K562 (cell line): Measurements from ENCODE around the gene HSF5.

Experiments used
- CTCF ChIP-seq, 3 experiments: IDR thresholded peaks in 2 of 3; conservative IDR thresholded peaks in 1 of 3; 2 replicates each; pipeline ENCODE4 v1.5.1; 2011 to 2012; ENCODE audit warnings: low read length in 3 of 3, mild to moderate bottlenecking in 3 of 3, control low read depth in 2 of 3, improper control_type of control experiment in 1 of 3, inconsistent platforms in 1 of 3, low read depth in 1 of 3, mixed read lengths in 1 of 3, moderate library complexity in 1 of 3; ENCODE audit not compliant: insufficient read depth in 2 of 3
- ERF ChIP-seq: fragments of 450-650 bp; formaldehyde crosslinking; IDR thresholded peaks from 2 replicates; pipeline ENCODE4 v1.4.0; 2020; ENCODE audit warnings: mild to moderate bottlenecking, mixed read lengths
- HMG20B ChIP-seq: fragments of 250-450 bp; sonication (Bioruptor Pico); IDR thresholded peaks from 2 replicates; pipeline ENCODE4 v1.5.0; 2021; ENCODE audit warnings: mild to moderate bottlenecking
- JUN ChIP-seq, 2 experiments: sonication (generic) in 1 of 2; formaldehyde crosslinking in 1 of 2; IDR thresholded peaks; 2 replicates each; pipeline versions ENCODE4 v1.6.1 to v1.8.0; 2012 to 2022; ENCODE audit warnings: borderline replicate concordance in 2 of 2, mild to moderate bottlenecking in 2 of 2, improper control_type of control experiment in 1 of 2, low read depth in 1 of 2, low read length in 1 of 2, missing genetic modification reagents in 1 of 2
- MYBL2 ChIP-seq, 2 experiments: fragments of 450-650 bp in 1 of 2; sonication (generic) in 1 of 2; formaldehyde crosslinking in 1 of 2; IDR thresholded peaks; 2 replicates each; pipeline versions ENCODE4 v1.6.1 to v1.8.1; 2017 to 2022; ENCODE audit warnings: borderline replicate concordance in 1 of 2, inconsistent platforms in 1 of 2, low read depth in 1 of 2, mild to moderate bottlenecking in 1 of 2, missing genetic modification reagents in 1 of 2, moderate library complexity in 1 of 2
- NKRF ChIP-seq: fragments of 450-650 bp; IDR thresholded peaks from 2 replicates; pipeline ENCODE4 v1.6.1; 2016; ENCODE audit warnings: borderline replicate concordance
- PREB ChIP-seq: sonication (generic); formaldehyde crosslinking; IDR thresholded peaks from 2 replicates; pipeline ENCODE4 v1.8.1; 2023; ENCODE audit warnings: mild to moderate bottlenecking, missing genetic modification reagents
- RB1 ChIP-seq: fragments of 450-650 bp; IDR thresholded peaks from 2 replicates; pipeline ENCODE4 v1.6.1; 2017; ENCODE audit warnings: low read depth, mild to moderate bottlenecking
- RBM14 ChIP-seq: fragments of 200-400 bp; formaldehyde crosslinking; IDR thresholded peaks from 2 replicates; pipeline ENCODE4 v1.6.1; 2018; ENCODE audit warnings: low read depth, mild to moderate bottlenecking, low read length, moderate library complexity, borderline replicate concordance; ENCODE audit not compliant: insufficient read depth
- REST ChIP-seq, 2 experiments: fragments of 450-650 bp; formaldehyde crosslinking in 1 of 2; IDR thresholded peaks; 2 replicates each; pipeline versions ENCODE4 v1.4.0 to v1.6.1; 2014 to 2020; ENCODE audit warnings: mild to moderate bottlenecking in 2 of 2, borderline replicate concordance in 1 of 2, low read depth in 1 of 2
- ZBTB7A ChIP-seq: IDR thresholded peaks from 2 replicates; pipeline ENCODE4 v1.6.1; 2011; ENCODE audit warnings: low read depth, mild to moderate bottlenecking, low read length, moderate library complexity, borderline replicate concordance; ENCODE audit not compliant: control insufficient read depth
- ZNF146 ChIP-seq: IDR thresholded peaks from one replicate; pipeline ENCODE4 v1.6.1; 2018; ENCODE audit warnings: missing compliant biosample characterization; ENCODE audit not compliant: unreplicated experiment
- ZNF408 ChIP-seq: fragments of 250-450 bp; sonication (Bioruptor Pico); IDR thresholded peaks from 2 replicates; pipeline ENCODE4 v1.4.0; 2020; ENCODE audit warnings: low read depth, mild to moderate bottlenecking, moderate library complexity
- ZNF449 ChIP-seq: fragments of 250-450 bp; sonication (Bioruptor Pico); IDR thresholded peaks from 2 replicates; pipeline ENCODE4 v1.8.0; 2022; ENCODE audit warnings: moderate library complexity, mild to moderate bottlenecking, inconsistent platforms

- TF ChIP-seq CTCF (IDR thresholded peaks at IDR 0.05 in 2 of 3, conservative IDR thresholded peaks at IDR 0.05 in 1 of 3; ENCODE audit: insufficient read depth in 2 of 3, low read depth in 1 of 3, low read length in 3 of 3): no peak
- no peak for TF ChIP-seq MYBL2 (IDR thresholded peaks at IDR 0.05; ENCODE audit: low read depth)
- no peak for TF ChIP-seq MYBL2 (CRISPR knock-in tag; IDR thresholded peaks at IDR 0.05; ENCODE audit: borderline replicate concordance)
- TF ChIP-seq HMG20B (CRISPR knock-in tag): no peak
- TF ChIP-seq RB1: no peak
- no peak for TF ChIP-seq ZNF408 (CRISPR knock-in tag)
- TF ChIP-seq JUN (IDR thresholded peaks at IDR 0.05; ENCODE audit: borderline replicate concordance, low read depth, low read length): no peak
- TF ChIP-seq JUN (CRISPR knock-in tag; IDR thresholded peaks at IDR 0.05; ENCODE audit: borderline replicate concordance): no peak
- no peak for TF ChIP-seq ZNF449
- no peak for TF ChIP-seq PREB (CRISPR knock-in tag)
- TF ChIP-seq REST (IDR thresholded peaks at IDR 0.05; ENCODE audit: borderline replicate concordance): no peak
- TF ChIP-seq REST (CRISPR knock-in tag; IDR thresholded peaks at IDR 0.05; ENCODE audit: low read depth): no peak
- no peak for TF ChIP-seq ERF
- TF ChIP-seq RBM14: no peak
- no peak for TF ChIP-seq ZBTB7A
- no peak for TF ChIP-seq ZNF146
- TF ChIP-seq NKRF: no peak
Observed at GRCh38 chr17:58415371-58416055, 72.7 kb downstream of the HSF5 start.
